8988T (cell line): Measurements from ENCODE around the gene A2ML1.
"Not testable (repeated sequence)": the region's sequence is repeated elsewhere in the genome, so short reads cannot be mapped to it uniquely, and the experiment has no call there.

Source experiments
- DNase-seq: peaks from one replicate; pipeline ENCODE4 v3.0.0; 2011

Gene A2ML1

GRCh38 chr12:8818526-8818925 lies 3.9 kb upstream of the A2ML1 start:
- no peak for DNase-seq

GRCh38 chr12:8819666-8819980 lies 2.8 kb upstream of the A2ML1 start:
- no peak for DNase-seq

GRCh38 chr12:8820676-8821407 lies 1.6 kb upstream of the A2ML1 start:
- DNase-seq, result not testable (repeated sequence)

GRCh38 chr12:8821591-8821990 lies 830 bp upstream of the A2ML1 start:
- no peak for DNase-seq

GRCh38 chr12:8823565-8824300 lies 1.3 kb downstream of the A2ML1 start:
- DNase-seq, result no peak

GRCh38 chr12:8827551-8828256 lies 5.3 kb downstream of the A2ML1 start:
- DNase-seq, result no peak

GRCh38 chr12:8828257-8829124 lies 6.1 kb downstream of the A2ML1 start:
- no peak for DNase-seq

- no peak for DNase-seq
Observed at GRCh38 chr12:8829125-8829518, 6.7 kb downstream of the A2ML1 start.

- DNase-seq, result no peak
Observed at GRCh38 chr12:8829621-8830020, 7.2 kb downstream of the A2ML1 start.

GRCh38 chr12:8831116-8831515 lies 8.7 kb downstream of the A2ML1 start:
- no peak for DNase-seq

- no peak for DNase-seq
Observed at GRCh38 chr12:8832500-8832899, 10.1 kb downstream of the A2ML1 start.

- DNase-seq, result no peak
Observed at GRCh38 chr12:8834230-8834629, 11.8 kb downstream of the A2ML1 start.

- no peak for DNase-seq
Observed at GRCh38 chr12:8837291-8837690, 14.9 kb downstream of the A2ML1 start.

GRCh38 chr12:8840321-8840720 lies 17.9 kb downstream of the A2ML1 start:
- no peak for DNase-seq

GRCh38 chr12:8840938-8841633 lies 18.7 kb downstream of the A2ML1 start:
- DNase-seq, result no peak

GRCh38 chr12:8841778-8842177 lies 19.4 kb downstream of the A2ML1 start:
- no peak for DNase-seq

- no peak for DNase-seq
Observed at GRCh38 chr12:8844665-8845064, 22.2 kb downstream of the A2ML1 start.

- DNase-seq, result no peak
Observed at GRCh38 chr12:8846305-8846704, 23.9 kb downstream of the A2ML1 start.

- DNase-seq, result no peak
Observed at GRCh38 chr12:8847435-8847834, 25.0 kb downstream of the A2ML1 start.

- no peak for DNase-seq
Observed at GRCh38 chr12:8849876-8850275, 27.5 kb downstream of the A2ML1 start.

GRCh38 chr12:8852119-8852518 lies 29.7 kb downstream of the A2ML1 start:
- DNase-seq, result no peak

GRCh38 chr12:8855891-8856290 lies 33.5 kb downstream of the A2ML1 start:
- no peak for DNase-seq
